Nephron (organoid): ENCODE results near the gene DCLRE1B.
"Not testable (repeated sequence)": the region's sequence is repeated elsewhere in the genome, so short reads cannot be mapped to it uniquely, and the experiment has no call there.

Experiments used
- H3K27ac Mint-ChIP-seq, 3 experiments: 2 replicates each; pipeline ENCODE4 v1.8.0; 2020; ENCODE audit warnings: mixed read lengths in 3 of 3, mild to moderate bottlenecking in 2 of 3, moderate library complexity in 1 of 3
- H3K27me3 Mint-ChIP-seq: 2 replicates; pipeline ENCODE4 v1.8.0; 2021; ENCODE audit warnings: low read depth, mild to moderate bottlenecking, moderate library complexity, mixed read lengths
- H3K36me3 Mint-ChIP-seq: 2 replicates; pipeline ENCODE4 v1.8.0; 2020; ENCODE audit warnings: low read depth, mixed read lengths
- H3K4me1 Mint-ChIP-seq: 2 replicates; pipeline ENCODE4 v1.8.0; 2020; ENCODE audit warnings: mixed read lengths
- H3K4me3 Mint-ChIP-seq, 3 experiments: 2 replicates each; pipeline ENCODE4 v1.8.0; 2020; ENCODE audit warnings: mild to moderate bottlenecking in 3 of 3, mixed read lengths in 3 of 3, moderate library complexity in 2 of 3
- H3K9me3 Mint-ChIP-seq: 2 replicates; pipeline ENCODE4 v1.8.0; 2020; ENCODE audit warnings: mixed read lengths
- CTCF ChIP-seq, 3 experiments: fragments of 200-600 bp; sonication (generic); IDR thresholded peaks; one replicate each; pipeline ENCODE4 v1.5.0; 2021; ENCODE audit warnings: antibody characterized with exemption in 3 of 3; ENCODE audit not compliant: unreplicated experiment in 3 of 3

The DCLRE1B gene

GRCh38 chr1:113943028-113943811 is 38.1 kb downstream of the DCLRE1B start:
- peaks cover 50% of the 10 kb centered on the region for H3K36me3 Mint-ChIP-seq
- no peak for TF ChIP-seq CTCF (IDR thresholded peaks at IDR 0.05; ENCODE audit: unreplicated experiment in 3 of 3)

GRCh38 chr1:113945329-113945728 is 40.2 kb downstream of the DCLRE1B start:
- Mint-ChIP-seq H3K9me3 (peaks cover 4% of the 10 kb centered on the region), H3K4me1 (peaks cover 34% of the 10 kb centered on the region), H3K4me3 (no peak overlapping the region), H3K36me3 (peaks cover 48% of the 10 kb centered on the region), H3K27ac (no peak overlapping the region), H3K27me3 (no peaks in the 10 kb centered on the region)
- TF ChIP-seq CTCF (IDR thresholded peaks at IDR 0.05; ENCODE audit: unreplicated experiment in 3 of 3): no peak

More at GRCh38 chr1:113943028-113943811, 38.1 kb downstream of the DCLRE1B start:
- Mint-ChIP-seq H3K4me3 (no peak overlapping the region), H3K27ac (no peak overlapping the region), H3K27me3 (no peaks in the 10 kb centered on the region), H3K4me1 (peaks cover 34% of the 10 kb centered on the region), H3K9me3 (peaks cover 4% of the 10 kb centered on the region)

GRCh38 chr1:113946112-113946511 is 41.0 kb downstream of the DCLRE1B start:
- H3K36me3 Mint-ChIP-seq: peaks cover 40% of the 10 kb centered on the region
- peak overlapping the region in 1 of 3 experiments; percentile 47 for H3K27ac Mint-ChIP-seq
- no peak for TF ChIP-seq CTCF (IDR thresholded peaks at IDR 0.05; ENCODE audit: unreplicated experiment in 3 of 3)
- peaks cover 31% of the 10 kb centered on the region for H3K4me1 Mint-ChIP-seq
- H3K9me3 Mint-ChIP-seq: peaks cover 4% of the 10 kb centered on the region
- no peak overlapping the region for H3K4me3 Mint-ChIP-seq
- no peaks in the 10 kb centered on the region for H3K27me3 Mint-ChIP-seq

GRCh38 chr1:113946678-113947387 is 41.7 kb downstream of the DCLRE1B start:
- Mint-ChIP-seq H3K36me3 (peaks cover 37% of the 10 kb centered on the region), H3K4me3 (no peak overlapping the region), H3K9me3 (peaks cover 4% of the 10 kb centered on the region), H3K4me1 (peaks cover 31% of the 10 kb centered on the region), H3K27ac (peak overlapping the region; percentile 28 to 69 (median 62)), H3K27me3 (no peaks in the 10 kb centered on the region)
- TF ChIP-seq CTCF (IDR thresholded peaks at IDR 0.05; ENCODE audit: unreplicated experiment in 3 of 3): no peak

- Mint-ChIP-seq H3K36me3 (peaks cover 33% of the 10 kb centered on the region), H3K4me3 (no peak overlapping the region), H3K27ac (peak overlapping the region; percentile 28 to 69 (median 62)), H3K9me3 (peaks cover 4% of the 10 kb centered on the region), H3K4me1 (peaks cover 31% of the 10 kb centered on the region), H3K27me3 (no peaks in the 10 kb centered on the region)
- no peak for TF ChIP-seq CTCF (IDR thresholded peaks at IDR 0.05; ENCODE audit: unreplicated experiment in 3 of 3)
Observed at GRCh38 chr1:113947388-113948107, 42.4 kb downstream of the DCLRE1B start.

- Mint-ChIP-seq H3K27ac (peak overlapping the region in 2 of 3 experiments; percentile 62 to 69), H3K4me1 (peaks cover 31% of the 10 kb centered on the region), H3K36me3 (peaks cover 30% of the 10 kb centered on the region)
- H3K27me3 Mint-ChIP-seq, H3K4me3 Mint-ChIP-seq, H3K9me3 Mint-ChIP-seq: not testable (repeated sequence)
Observed at GRCh38 chr1:113948151-113948550, 43.0 kb downstream of the DCLRE1B start.
